Loucy (cell line): ENCODE data around the gene SMIM15.

Experiments used
- H2AFZ ChIP-seq: fragments of 200-600 bp; sonication (generic); 2 replicates; pipeline ENCODE4 v1.6.0; 2016; ENCODE audit warnings: antibody characterized with exemption, mild to moderate bottlenecking, low read length, moderate library complexity
- H3F3A ChIP-seq: fragments of 200-600 bp; 2 replicates; pipeline ENCODE4 v1.6.0; 2016; ENCODE audit warnings: antibody characterized with exemption, low read depth, mild to moderate bottlenecking
- H3K27me3 ChIP-seq: fragments of 200-600 bp; sonication (generic); 2 replicates; pipeline ENCODE4 v1.6.1; 2014; ENCODE audit warnings: low read length, mild to moderate bottlenecking; ENCODE audit not compliant: insufficient read depth, poor library complexity, severe bottlenecking
- H3K36me3 ChIP-seq: fragments of 200-600 bp; sonication (generic); 2 replicates; pipeline ENCODE4 v1.6.1; 2016; ENCODE audit warnings: low read length; ENCODE audit not compliant: insufficient read depth
- H3K4me1 ChIP-seq: fragments of 200-600 bp; sonication (generic); 2 replicates; pipeline ENCODE4 v1.5.1; 2014; ENCODE audit warnings: low read length, mild to moderate bottlenecking; ENCODE audit not compliant: insufficient read depth, poor library complexity, severe bottlenecking
- H3K4me2 ChIP-seq: fragments of 200-600 bp; sonication (generic); 2 replicates; pipeline ENCODE4 v1.6.0; 2014; ENCODE audit warnings: antibody characterized with exemption, low read length, low read depth, mild to moderate bottlenecking; ENCODE audit not compliant: poor library complexity, severe bottlenecking
- H3K4me3 ChIP-seq: fragments of 200-600 bp; sonication (generic); 2 replicates; pipeline ENCODE4 v1.5.1; 2014; ENCODE audit warnings: low read length, mild to moderate bottlenecking, mixed read lengths; ENCODE audit not compliant: poor library complexity, severe bottlenecking
- H3K79me2 ChIP-seq: fragments of 200-600 bp; sonication (generic); 2 replicates; pipeline ENCODE4 v1.6.1; 2014; ENCODE audit warnings: low read length; ENCODE audit not compliant: insufficient read depth
- H3K9ac ChIP-seq: fragments of 200-600 bp; sonication (generic); 2 replicates; pipeline ENCODE4 v1.6.0; 2014; ENCODE audit warnings: mild to moderate bottlenecking, low read depth, low read length, moderate library complexity; ENCODE audit not compliant: poor library complexity, severe bottlenecking
- H3K9me2 ChIP-seq: fragments of 200-600 bp; sonication (generic); replicated peaks from 2 replicates; pipeline ENCODE4 v1.6.1; 2016; ENCODE audit warnings: low read depth, low read length, mixed read lengths
- H3K9me3 ChIP-seq: fragments of 200-600 bp; sonication (generic); 2 replicates; pipeline ENCODE4 v1.6.1; 2014; ENCODE audit warnings: mild to moderate bottlenecking, antibody characterized with exemption, low read length, low read depth; ENCODE audit not compliant: insufficient read depth
- H4K20me1 ChIP-seq: fragments of 200-600 bp; sonication (generic); 2 replicates; pipeline ENCODE4 v1.6.0; 2014; ENCODE audit warnings: antibody characterized with exemption, low read length, mild to moderate bottlenecking; ENCODE audit not compliant: insufficient read depth, poor library complexity, severe bottlenecking
- CTCF ChIP-seq: fragments of 200-600 bp; sonication (generic); conservative IDR thresholded peaks from 2 replicates; pipeline ENCODE4 v1.5.1; 2014; ENCODE audit warnings: mild to moderate bottlenecking, antibody characterized with exemption, low read length
- EZH2phosphoT487 ChIP-seq: fragments of 200-600 bp; IDR thresholded peaks from 2 replicates; pipeline ENCODE4 v1.6.1; 2018; ENCODE audit warnings: antibody characterized with exemption, mild to moderate bottlenecking, moderate library complexity, borderline replicate concordance

SMIM15 gene

GRCh38 chr5:61148515-61148914 is 13.8 kb downstream of the SMIM15 start:
- Histone ChIP-seq H2AFZ (no peak overlapping the region), H4K20me1 (no peaks in the 10 kb centered on the region), H3K9ac (no peak overlapping the region), H3K4me1 (no peaks in the 10 kb centered on the region), H3K79me2 (no peaks in the 10 kb centered on the region), H3K36me3 (no peaks in the 10 kb centered on the region), H3K4me3 (no peak overlapping the region), H3K27me3 (no peaks in the 10 kb centered on the region), H3K4me2 (no peak overlapping the region), H3K9me2 (no peaks in the 10 kb centered on the region), H3K9me3 (no peaks in the 10 kb centered on the region), H3F3A (no peaks in the 10 kb centered on the region)
- no peak for TF ChIP-seq CTCF
- TF ChIP-seq EZH2phosphoT487 = no peak

- Histone ChIP-seq H3K4me1 (no peaks in the 10 kb centered on the region), H3F3A (no peaks in the 10 kb centered on the region), H3K79me2 (no peaks in the 10 kb centered on the region), H2AFZ (no peak overlapping the region), H3K9ac (no peak overlapping the region), H3K4me3 (no peak overlapping the region), H3K4me2 (no peak overlapping the region), H3K36me3 (no peaks in the 10 kb centered on the region), H3K9me3 (no peaks in the 10 kb centered on the region), H3K27me3 (no peaks in the 10 kb centered on the region), H4K20me1 (no peaks in the 10 kb centered on the region), H3K9me2 (no peaks in the 10 kb centered on the region)
- TF ChIP-seq EZH2phosphoT487 = no peak
- TF ChIP-seq CTCF = no peak
Observed at GRCh38 chr5:61142811-61143210, 19.5 kb downstream of the SMIM15 start.

GRCh38 chr5:61142391-61142790 is 19.9 kb downstream of the SMIM15 start:
- Histone ChIP-seq H3K4me1 (no peaks in the 10 kb centered on the region), H4K20me1 (no peaks in the 10 kb centered on the region), H3K79me2 (no peaks in the 10 kb centered on the region), H3F3A (no peaks in the 10 kb centered on the region), H3K27me3 (no peaks in the 10 kb centered on the region), H3K36me3 (no peaks in the 10 kb centered on the region), H3K9me2 (no peaks in the 10 kb centered on the region), H3K9me3 (no peaks in the 10 kb centered on the region), H3K4me2 (no peak overlapping the region), H2AFZ (no peak overlapping the region), H3K9ac (no peak overlapping the region), H3K4me3 (no peak overlapping the region)
- TF ChIP-seq CTCF = no peak
